ENCODE measurements around the gene CHRNE.

GRCh38 chr17:4896332-4897197 lies 6.3 kb downstream of the CHRNE start:
- TF ChIP-seq CTCF (IDR thresholded peaks at IDR 0.05; ENCODE audit: poor library complexity, severe bottlenecking) (no peak), EZH2 (IDR thresholded peaks at IDR 0.05; ENCODE audit: borderline replicate concordance, insufficient read depth, low read length, poor library complexity, severe bottlenecking) (no peak), POLR2AphosphoS5 (IDR thresholded peaks at IDR 0.05) (no peak), TAF1 (IDR thresholded peaks at IDR 0.05; ENCODE audit: low read depth) (no peak), MXI1 (conservative IDR thresholded peaks at IDR 0.05; ENCODE audit: poor library complexity, severe bottlenecking) (no peak), EP300 (conservative IDR thresholded peaks at IDR 0.05; ENCODE audit: poor library complexity, severe bottlenecking) (no peak), SMC3 (conservative IDR thresholded peaks at IDR 0.05; ENCODE audit: poor library complexity) (no peak), RAD21 (conservative IDR thresholded peaks at IDR 0.05) (no peak), REST (IDR thresholded peaks at IDR 0.05; ENCODE audit: borderline replicate concordance) (no peak)

All from neural cell (in vitro differentiated cells).